HL-60/S4 (cell line): ENCODE data around the gene GOLGA5.
"Not testable (repeated sequence)": the region's sequence is repeated elsewhere in the genome, so short reads cannot be mapped to it uniquely, and the experiment has no call there.

Experiments
- in situ Hi-C: fragments of 300-500 bp; cut with MboI; formaldehyde crosslinking; loops from 2 replicates; pipeline ENCODE4 v1.14.3; 2022; ENCODE audit warnings: low sequenced_read_pairs

Gene GOLGA5, protein sequence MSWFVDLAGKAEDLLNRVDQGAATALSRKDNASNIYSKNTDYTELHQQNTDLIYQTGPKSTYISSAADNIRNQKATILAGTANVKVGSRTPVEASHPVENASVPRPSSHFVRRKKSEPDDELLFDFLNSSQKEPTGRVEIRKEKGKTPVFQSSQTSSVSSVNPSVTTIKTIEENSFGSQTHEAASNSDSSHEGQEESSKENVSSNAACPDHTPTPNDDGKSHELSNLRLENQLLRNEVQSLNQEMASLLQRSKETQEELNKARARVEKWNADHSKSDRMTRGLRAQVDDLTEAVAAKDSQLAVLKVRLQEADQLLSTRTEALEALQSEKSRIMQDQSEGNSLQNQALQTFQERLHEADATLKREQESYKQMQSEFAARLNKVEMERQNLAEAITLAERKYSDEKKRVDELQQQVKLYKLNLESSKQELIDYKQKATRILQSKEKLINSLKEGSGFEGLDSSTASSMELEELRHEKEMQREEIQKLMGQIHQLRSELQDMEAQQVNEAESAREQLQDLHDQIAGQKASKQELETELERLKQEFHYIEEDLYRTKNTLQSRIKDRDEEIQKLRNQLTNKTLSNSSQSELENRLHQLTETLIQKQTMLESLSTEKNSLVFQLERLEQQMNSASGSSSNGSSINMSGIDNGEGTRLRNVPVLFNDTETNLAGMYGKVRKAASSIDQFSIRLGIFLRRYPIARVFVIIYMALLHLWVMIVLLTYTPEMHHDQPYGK

DNA sequence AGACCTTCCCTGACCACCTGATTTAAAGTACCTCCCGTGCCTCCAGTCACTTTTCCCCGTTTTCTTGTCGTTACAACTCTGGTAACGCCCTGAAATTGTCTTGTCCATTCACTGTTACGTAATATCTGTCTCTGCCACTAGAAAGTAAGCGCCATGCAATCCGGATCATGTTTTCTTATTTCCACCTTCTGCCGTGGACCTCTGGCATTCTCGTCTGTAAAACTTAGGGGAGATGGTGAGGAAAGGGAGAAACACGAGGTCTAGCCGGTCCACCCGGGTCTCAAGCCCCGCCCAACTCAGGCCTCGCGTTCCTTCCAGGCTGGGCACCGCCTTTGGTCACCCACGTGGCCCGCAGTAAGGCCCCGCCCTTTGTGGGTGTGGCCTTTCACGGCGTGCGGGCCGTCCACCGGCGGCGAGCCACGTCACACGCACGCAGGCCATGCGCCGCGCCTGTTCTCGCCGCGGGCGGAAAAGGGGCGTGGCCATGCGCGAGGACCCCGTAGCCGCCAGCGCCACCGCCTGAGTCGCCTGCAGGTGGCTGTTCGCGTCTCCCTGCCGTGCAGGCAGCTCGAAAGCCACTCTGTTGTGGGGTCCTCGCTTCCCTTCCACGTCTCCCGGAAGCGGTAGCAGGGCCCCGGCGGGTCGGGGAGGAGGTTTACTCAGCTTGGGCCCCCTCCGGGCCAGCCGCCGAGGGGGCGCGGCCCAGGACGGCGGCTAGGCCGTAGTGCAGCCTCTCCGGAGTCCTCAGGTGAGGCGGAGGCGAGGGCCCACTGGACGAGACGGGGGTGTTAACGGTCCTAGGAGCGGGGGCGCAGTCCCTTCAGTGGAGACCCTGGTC, at the start of gene GOLGA5:
GOLGA5 (plus strand) TSS at position 597 of the 838 bp plus-strand sequence. CDS start 3,133 bp downstream, outside the sequence.
- in situ Hi-C loops: no loop called here

DNA sequence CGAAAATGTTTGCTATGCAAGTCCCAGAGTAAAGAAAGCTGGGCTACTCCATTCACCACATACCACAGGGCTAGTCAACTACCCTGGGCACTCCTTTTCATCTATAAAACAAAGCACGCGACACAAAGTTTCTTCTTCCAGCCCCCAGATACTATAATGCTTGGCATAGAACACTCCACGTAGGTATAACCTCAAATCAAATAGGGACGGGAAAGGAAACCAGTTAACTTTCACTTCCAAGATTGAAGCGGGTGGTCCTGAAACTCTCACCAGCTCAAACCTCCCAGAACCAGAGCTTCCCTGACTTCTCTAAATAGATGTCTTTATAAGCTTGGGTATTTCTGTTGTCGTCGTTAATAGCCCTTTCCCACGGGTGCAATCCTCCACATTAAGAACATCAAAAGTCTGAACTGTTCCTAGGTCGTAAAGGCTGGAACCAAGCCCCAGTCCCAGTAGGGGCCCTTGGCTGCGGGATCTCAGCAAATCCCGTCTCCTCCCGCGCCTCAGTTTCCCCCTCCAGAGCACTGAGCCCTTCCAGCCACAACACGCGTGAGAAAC, 46.3 kb upstream of the GOLGA5 start:
- in situ Hi-C loops: no loop called here

DNA sequence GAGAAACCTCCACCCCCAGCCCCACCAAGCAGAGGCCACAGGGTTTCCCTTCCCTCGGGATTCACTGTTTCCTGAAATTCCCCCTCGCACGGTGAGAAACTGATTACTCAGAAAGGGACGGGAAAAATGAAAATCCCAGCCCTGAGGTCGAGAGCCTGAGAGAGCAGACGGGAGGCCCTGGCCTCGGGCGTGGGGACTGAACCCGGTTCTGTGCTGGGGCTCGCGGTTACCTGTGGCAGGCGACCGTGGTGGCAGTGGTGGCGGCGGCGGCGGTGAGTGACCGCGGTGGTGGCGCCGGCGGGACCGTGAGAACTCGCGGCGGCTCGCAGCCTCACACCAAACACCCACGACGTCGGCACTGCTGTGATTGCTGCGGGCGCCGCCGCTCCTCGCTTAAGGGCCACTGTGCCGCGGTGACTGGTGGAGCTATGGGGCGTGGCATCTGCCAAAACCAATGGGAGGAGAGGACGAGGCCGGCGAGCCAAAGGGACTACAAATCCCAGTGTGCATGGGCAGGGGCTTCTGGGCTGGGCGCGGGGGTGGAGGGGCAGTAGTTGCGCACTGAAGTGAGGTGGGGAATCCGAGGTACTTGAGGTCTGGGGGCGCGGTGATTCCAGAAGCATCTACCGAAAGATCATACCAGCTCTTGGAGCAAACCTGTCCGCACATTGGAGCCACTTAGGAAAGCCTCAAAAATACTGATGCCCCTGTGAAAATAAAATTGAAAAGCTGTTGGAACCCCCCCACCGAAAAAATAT, 45.7 kb upstream of the GOLGA5 start, which contains the start of gene LGMN:
LGMN (minus strand) TSS at position 369 of the 758 bp plus-strand sequence. CDS start 15,841 bp downstream, outside the sequence.
- in situ Hi-C loops: no loop called here

DNA sequence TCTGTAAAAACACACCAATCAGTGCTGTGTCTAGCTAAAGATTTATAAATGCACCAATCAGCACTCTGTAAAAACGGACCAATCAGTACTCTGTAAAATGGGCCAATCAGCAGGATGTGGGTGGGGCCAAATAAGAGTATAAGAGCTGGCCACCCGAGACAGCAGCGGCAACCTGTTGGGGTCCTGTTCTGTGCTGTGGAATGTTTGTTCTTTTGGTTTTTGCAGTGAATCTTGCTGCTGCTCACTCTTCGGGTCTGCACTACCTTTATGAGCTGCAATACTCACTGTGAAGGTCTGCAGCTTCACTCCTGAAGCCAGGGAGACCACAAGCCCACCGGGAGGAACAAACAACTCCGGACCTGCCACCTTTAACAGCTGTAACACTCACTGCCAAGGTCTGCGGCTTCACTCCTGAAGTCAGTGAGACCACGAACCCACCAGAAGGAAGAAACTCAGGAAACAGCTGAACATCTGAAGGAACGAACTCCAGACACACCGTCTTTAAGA, 43.8 kb upstream of the GOLGA5 start:
- in situ Hi-C loops: not testable (repeated sequence)

DNA sequence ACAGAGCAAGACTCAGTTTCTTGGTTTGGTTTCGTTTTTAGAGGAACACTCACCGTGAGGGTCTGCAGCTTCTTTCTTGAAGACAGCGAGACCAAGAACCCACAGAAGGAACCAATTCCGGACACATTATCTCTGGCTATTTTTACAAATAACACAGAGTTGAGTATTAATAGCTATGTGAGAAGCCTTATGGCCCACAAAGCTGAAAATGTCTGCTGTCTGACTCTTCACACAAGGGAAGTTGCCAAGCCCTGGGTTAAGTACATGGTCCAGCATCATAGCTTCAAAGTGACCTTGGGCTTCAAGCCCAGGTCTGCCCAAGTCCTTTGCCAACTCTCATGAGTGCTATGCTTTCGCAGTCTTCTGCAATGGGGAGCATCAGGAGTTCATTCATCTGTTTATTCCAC, 43.1 kb upstream of the GOLGA5 start:
- in situ Hi-C loops: no loop called here

DNA sequence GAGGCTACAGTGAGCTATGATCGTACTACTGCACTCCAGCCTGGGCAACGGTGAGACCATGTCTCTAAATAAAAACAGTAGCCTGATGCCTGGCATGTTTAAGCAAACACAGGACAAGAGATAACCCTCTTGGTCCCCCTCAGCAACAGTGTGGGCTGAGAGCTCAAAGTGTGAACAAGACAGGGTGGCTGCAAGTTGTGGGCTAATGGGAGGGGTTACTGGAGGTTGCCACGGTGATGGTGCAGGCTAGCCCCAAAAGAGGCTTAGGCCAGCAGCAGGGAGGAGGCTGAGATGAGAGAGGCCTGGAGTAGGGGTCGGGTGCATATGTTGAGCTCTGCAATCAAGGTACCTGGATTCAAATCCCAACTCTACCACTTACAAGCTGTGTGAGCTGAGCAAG, 42.3 kb upstream of the GOLGA5 start:
- in situ Hi-C loops: no loop called here

DNA sequence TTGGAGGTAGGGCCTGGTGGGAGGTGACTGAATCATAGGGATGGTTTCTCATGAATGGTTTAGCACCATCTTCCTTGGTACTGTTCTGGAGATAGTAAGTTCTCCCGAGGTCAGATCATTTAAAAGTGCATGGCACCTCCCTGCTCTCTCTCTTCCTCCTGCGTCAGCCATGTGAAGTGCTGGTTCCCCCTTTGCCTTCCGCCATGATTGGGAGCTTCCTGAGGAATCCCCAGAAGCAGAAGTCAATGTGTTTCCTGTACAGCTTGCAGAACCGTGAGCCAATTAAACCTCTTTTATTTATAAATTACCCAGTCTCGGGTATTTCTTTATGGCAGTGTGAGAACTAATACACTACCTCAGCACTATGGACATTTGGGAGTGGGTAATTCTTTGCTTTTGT, 40.9 kb upstream of the GOLGA5 start:
- in situ Hi-C loops: no loop called here

DNA sequence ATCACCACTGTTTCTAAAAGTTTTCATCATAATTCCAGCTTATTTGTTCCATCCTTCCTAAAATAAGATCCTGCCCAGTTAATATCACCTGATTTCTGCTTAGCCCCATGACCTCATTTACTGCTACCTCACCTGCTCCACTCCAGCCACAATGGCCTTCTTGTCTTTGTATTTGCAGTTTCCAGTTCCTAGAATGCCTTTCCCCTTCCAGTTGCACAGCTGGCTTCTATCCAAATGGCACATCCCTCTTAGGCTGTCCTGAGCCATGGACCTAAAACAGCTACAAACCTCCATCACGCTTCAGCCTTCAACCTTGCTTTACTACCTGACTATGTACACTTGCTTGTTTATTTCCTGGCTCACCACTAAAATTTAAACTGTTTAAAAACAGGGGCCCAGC, 39.1 kb upstream of the GOLGA5 start:
- in situ Hi-C loops: no loop called here

DNA sequence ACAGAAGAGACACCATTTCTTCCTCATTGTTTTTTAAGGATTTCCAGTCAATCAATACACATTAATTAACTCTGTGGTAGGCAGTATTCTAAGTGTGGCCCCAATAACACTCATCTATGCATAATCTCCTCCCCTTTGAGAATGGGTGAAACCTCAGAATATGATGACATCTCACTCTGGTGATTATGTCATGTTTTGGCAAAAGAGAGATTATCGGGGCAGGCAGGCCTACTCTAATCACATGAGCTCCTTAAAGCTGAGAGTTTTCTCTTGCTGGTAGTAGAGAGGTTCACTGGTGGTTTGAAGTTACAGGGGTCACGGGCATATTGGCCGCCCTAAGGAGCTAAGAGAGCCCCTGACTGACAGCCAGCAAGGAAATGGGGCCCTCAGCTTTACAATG, 38.6 kb upstream of the GOLGA5 start:
- in situ Hi-C loops: no loop called here

DNA sequence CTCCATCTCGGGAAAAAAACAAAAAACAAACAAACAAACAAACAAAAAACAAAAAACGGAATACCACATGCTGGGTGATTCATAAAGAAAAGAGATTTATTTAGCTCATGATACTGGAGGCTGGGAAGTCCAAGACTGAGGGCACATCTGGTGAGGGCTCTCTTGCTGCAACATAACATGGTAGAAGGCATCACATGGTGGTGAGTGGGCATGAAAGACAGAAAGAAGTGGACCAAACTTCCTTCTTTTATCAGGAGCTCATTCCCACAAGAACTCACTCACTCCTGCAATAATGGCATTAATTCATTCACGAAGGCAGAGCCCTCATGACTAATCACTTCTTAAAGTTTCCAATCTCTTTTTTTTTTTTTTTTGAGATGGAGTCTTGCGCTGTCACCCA, 37.7 kb upstream of the GOLGA5 start:
- in situ Hi-C loops: no loop called here

DNA sequence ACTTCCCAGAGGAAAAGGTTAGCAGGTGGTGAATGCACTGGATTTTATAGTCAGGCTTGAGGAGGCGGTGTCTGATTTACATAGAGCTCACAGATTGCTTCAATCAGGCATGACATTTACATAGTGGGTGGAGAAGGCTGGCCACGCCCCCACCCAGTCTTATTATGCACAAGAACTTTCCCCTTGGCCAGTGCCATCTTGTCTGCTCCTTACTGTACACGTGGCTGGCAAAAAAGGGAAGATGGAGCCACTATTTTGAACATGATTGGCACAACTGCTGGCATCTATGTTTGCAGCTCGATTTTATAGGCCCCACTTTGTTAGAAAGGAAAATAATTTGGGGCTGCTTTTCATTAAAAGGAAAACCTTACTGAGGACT, 34.8 kb upstream of the GOLGA5 start:
- in situ Hi-C loops: no loop called here

DNA sequence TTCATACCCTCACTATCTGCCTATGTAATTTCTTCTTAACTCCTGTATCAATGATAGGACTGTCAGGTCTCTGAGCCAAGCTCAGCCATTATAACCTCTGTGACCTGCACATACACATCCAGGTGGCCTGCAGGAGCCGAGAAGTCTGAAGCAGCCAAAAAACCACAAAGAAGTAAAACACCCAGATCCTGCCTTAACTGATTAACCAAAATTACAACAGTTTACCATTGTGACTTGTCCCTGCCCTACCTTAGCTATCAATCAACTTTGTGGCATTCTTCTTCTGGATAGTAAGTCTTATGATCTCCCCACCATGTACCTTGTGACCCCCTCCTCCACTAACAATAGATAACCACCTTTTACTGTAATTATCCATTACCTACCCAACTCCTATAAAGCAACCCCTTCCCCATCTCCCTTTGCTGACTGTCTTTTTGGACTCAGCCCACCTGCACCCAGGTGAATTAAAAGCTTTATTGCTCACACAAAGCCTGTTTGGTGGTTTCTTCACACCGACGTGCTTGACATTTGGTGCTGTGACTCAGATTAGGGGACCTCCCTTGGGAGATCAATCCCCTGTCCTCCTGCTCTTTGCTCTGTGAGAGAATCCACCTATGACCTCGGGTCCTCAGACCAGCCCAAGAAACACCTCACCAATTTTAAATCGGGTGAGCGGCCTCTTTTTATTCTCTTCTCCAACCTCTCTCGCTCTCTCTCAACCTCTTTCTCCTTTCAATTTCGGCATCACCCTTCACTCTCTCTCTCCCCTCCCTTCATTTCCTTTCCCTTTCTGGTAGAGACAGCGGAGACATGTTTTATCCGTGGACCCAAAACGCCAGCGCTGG, 34.2 kb upstream of the GOLGA5 start:
- in situ Hi-C loops: no loop called here

DNA sequence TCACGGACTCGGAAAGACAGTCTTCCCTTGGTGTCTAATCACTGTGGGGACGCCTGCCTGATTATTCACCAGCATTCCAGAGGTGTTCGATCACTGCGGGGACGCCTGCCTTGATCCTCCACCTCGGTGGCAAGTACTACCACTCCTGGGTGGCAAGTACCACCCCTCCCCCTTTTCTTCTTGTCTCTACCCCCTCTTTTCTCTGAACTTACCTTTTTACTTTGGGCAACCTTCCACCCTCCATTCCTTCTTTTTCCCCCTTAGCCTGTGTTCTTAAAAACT, 33.6 kb upstream of the GOLGA5 start:
- in situ Hi-C loops: no loop called here

DNA sequence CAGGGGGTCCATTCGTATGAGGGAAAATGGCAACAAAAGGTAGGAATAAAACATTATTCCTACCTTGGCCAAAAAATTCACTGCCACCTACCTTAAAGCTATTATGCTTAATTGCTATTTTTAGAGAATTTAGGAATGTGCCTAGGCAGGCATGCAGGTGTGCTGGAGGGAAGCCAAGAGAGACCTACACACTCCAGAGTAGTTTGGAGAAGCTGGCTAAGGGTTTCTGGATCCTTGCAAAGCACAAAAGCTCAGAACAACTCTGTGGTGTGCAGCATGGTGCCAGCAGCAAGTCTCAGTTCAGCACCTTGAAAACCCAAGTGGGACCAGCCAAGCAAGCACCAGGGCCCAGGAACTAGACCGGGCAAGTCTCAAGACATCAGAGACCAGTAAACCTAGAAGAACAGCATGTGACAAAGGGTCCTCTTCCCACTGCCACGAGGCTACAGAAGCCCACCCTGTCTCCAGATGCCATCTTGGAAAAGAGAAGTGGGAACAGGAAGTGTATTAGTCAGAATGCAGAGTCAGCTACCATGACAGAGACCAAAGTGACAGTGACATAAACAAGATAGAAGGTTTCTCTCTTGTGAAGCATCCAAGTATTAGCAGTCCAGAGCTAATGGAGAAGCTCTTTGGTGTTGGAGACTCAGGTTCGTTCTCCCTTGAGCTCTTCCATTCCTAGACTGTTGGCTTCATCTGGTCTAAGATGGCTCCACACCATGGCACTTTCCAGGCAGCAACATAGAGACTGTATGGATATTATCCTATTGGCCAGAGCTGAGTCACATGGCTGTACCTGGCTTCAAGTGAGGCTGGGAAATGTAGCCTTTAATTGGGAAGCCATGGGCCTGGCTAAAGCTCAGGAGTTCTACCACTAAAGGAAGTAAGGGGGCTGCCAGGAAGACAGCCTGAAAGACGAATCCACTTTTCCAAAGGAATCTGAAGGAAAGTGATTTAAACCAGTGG, 30.2 kb upstream of the GOLGA5 start:
- in situ Hi-C loops: not testable (repeated sequence)

DNA sequence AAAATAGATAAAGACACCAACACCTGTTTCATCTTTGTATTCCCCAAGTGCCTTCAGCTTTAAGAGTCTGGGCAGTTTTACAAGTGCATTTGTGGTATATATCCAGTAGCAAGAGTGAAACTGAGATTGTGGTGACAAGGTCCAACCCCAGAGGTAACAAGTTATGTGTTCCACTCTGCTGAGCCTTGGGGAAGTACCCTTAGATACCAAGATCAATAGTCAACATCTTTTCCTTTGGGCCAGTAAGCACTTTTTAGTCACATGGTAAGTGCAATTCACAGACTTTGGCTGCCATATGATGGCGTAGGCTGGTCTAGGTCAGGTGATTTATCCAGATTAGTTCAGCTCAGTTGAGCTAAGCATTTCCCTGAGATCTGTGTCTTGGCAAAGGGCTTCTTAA, 25.9 kb upstream of the GOLGA5 start:
- in situ Hi-C loops: not testable (repeated sequence)

DNA sequence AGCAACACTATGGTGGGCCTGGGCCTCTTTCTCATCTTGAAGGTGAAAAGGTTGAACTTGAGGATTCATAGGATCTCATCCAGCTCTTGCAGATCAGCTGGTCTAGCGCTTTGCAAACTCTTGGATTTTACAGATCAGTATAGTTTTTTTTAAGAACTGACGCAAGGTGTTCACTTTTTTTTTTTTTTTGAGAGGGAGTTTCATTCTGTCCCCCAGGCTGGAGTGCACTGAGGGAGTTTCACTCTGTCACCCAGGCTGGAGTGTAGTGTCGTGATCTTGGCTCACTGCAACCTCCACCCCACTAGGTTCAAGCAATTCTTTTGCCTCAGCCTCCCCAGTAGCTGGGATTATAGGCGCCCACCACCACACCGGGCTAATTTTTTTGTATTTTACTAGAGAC, 25.3 kb upstream of the GOLGA5 start:
- in situ Hi-C loops: no loop called here

DNA sequence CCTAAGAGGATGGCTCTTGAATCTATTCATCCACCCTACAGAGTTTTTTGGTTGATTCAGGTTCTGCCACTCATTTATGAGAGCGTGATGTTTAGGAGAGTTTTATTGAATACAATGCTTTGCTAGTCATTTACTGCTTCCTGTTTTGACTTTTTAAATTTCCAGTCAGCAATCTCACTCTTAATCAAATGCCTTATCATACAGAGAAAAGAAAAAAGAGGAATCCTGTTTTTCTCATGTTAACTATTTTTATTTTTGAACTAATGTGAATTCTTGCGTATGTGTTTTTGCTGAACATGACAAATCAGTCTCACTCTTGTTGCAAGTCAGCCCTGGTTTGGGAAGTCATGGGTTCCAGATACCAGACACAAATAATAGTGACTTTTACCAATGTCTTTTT, 23.6 kb upstream of the GOLGA5 start:
- in situ Hi-C loops: no loop called here

DNA sequence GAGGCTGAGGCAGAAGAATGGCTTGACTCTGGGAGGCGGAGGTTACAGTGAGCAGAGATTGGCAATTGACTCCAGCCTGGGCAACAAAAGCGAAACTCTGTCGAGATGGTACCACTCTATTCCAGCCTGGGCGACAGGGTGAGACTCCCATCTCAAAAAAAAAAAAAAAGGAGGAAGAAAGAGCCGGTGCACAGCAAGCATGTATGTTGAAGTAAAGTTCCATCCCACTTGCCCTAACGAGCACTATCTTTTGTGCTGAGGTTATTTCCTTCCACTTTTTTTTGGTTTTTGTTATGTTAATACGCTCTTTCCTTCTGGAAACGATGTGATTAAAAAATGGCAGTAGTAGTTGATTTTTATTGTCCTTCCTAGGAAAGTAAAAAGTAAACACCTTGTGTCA, 19.5 kb upstream of the GOLGA5 start:
- in situ Hi-C loops: no loop called here
